HepG2 (cell line): ENCODE data around the gene FAM20A. TPM values are rescaled to one million over a fixed set of nuclear protein-coding genes. Genes with fewer than 3 reads are reported as not detected.

Experiments
- ATAC-seq: fragments of 200-7000 bp; cut with Tn5 transposase; 3 replicates; pipeline ENCODE4 v1.9.1; 2020; ENCODE audit warnings: mild to moderate bottlenecking, moderate library complexity
- BruUV-seq: library from RNA; stranded (reverse); fragments of 400-500 nt; replicated peaks from 2 replicates; lab custom pipeline; 2021; lab: Mats Ljungman, UMichigan
- CTCF ChIA-PET: fragments of 300-600 bp; formaldehyde crosslinking; extraction: SDS; loops from one replicate; lab custom pipeline; 2021; ENCODE audit warnings: low total read pairs, inconsistent platforms, low intra/inter-chr PET ratio; lab: Yijun Ruan, JAX
- POLR2A ChIA-PET: fragments of 350-600 bp; sonication (Branson Sonifier 250); formaldehyde crosslinking; loops from one replicate; lab custom pipeline; 2020; ENCODE audit warnings: antibody characterized with exemption, inconsistent platforms; lab: Yijun Ruan, JAX
- DNase-seq: peaks from one replicate; pipeline ENCODE4 v3.0.0-alpha.2; 2015; ENCODE audit warnings: low spot score
- FAIRE-seq: peaks from 3 replicates; lab custom pipeline; 2011; peaks lifted over from hg19 to GRCh38; lab: Jason Lieb, UNC
- H2AFZ ChIP-seq: one replicate; pipeline ENCODE4 v1.6.1; 2011; ENCODE audit warnings: low read length, inconsistent platforms
- H3K27ac ChIP-seq: fragments of 300-600 bp; 3 replicates; pipeline ENCODE4 v1.8.0; 2011; ENCODE audit warnings: mixed run types, mild to moderate bottlenecking, mixed read lengths, low read length, inconsistent platforms; ENCODE audit not compliant: insufficient read depth; ENCODE audit errors: extremely low read length
- H3K27me3 ChIP-seq, 2 experiments: fragments of 200-600 bp in 1 of 2; 2 replicates in 1 of 2; 3 replicates in 1 of 2; pipeline versions ENCODE4 v1.6.0 to v1.8.0; 2011; ENCODE audit warnings: low read length in 2 of 2, mild to moderate bottlenecking in 2 of 2, moderate library complexity in 2 of 2, inconsistent platforms in 1 of 2; ENCODE audit not compliant: insufficient read depth in 2 of 2, control insufficient read depth in 1 of 2
- H3K36me3 ChIP-seq, 2 experiments: fragments of 200-600 bp in 1 of 2; replicated peaks in 1 of 2; 2 replicates in 1 of 2; 3 replicates in 1 of 2; pipeline versions ENCODE4 v1.5.1 to v1.8.0; 2011; ENCODE audit warnings: low read length in 2 of 2, inconsistent platforms in 1 of 2; ENCODE audit not compliant: insufficient read depth in 2 of 2, control insufficient read depth in 1 of 2
- H3K4me1 ChIP-seq: 2 replicates; pipeline ENCODE4 v1.5.1; 2012; ENCODE audit warnings: low read length, inconsistent platforms; ENCODE audit not compliant: insufficient read depth
- H3K4me2 ChIP-seq: 2 replicates; pipeline ENCODE4 v1.6.0; 2011; ENCODE audit warnings: low read depth, low read length, inconsistent platforms
- H3K4me3 ChIP-seq, 3 experiments: fragments of 200-600 bp in 1 of 3; sonication (generic), shearing (Covaris generic) in 1 of 3; replicated peaks in 1 of 3; 2 replicates each; pipeline ENCODE4 v1.5.1; 2011 to 2016; ENCODE audit warnings: low read length in 3 of 3, inconsistent platforms in 2 of 3, low read depth in 2 of 3, mild to moderate bottlenecking in 2 of 3, control low read depth in 1 of 3, mixed read lengths in 1 of 3; ENCODE audit not compliant: insufficient read depth in 1 of 3
- H3K79me2 ChIP-seq: one replicate; pipeline ENCODE4 v1.6.1; 2011; ENCODE audit warnings: low read length, inconsistent platforms; ENCODE audit not compliant: insufficient read depth
- H3K9ac ChIP-seq: 2 replicates; pipeline ENCODE4 v1.6.0; 2011; ENCODE audit warnings: mild to moderate bottlenecking, low read depth, low read length, inconsistent platforms; ENCODE audit not compliant: insufficient read depth
- H3K9me3 ChIP-seq: 2 replicates; pipeline ENCODE4 v1.5.1; 2012; ENCODE audit warnings: mild to moderate bottlenecking, low read length
- H4K20me1 ChIP-seq: 2 replicates; pipeline ENCODE4 v1.6.0; 2011; ENCODE audit warnings: inconsistent platforms, mild to moderate bottlenecking, low read length, moderate library complexity; ENCODE audit not compliant: insufficient read depth
- NFYC ChIP-seq: IDR thresholded peaks from 2 replicates; pipeline ENCODE4 v1.6.1; 2016; ENCODE audit warnings: missing genetic modification reagents, missing compliant biosample characterization
- PITX1 ChIP-seq: sonication (generic); formaldehyde crosslinking; IDR thresholded peaks from 2 replicates; pipeline ENCODE4 v1.5.1; 2020; ENCODE audit warnings: mild to moderate bottlenecking, missing genetic modification reagents
- ZNF3 ChIP-seq: IDR thresholded peaks from 2 replicates; pipeline ENCODE4 v1.7.0; 2017; ENCODE audit warnings: inconsistent platforms
- ZNF597 ChIP-seq: sonication (generic); formaldehyde crosslinking; IDR thresholded peaks from 2 replicates; pipeline ENCODE4 v1.5.0; 2020; ENCODE audit warnings: missing genetic modification reagents
- ZNF782 ChIP-seq: sonication (generic); formaldehyde crosslinking; IDR thresholded peaks from 2 replicates; pipeline ENCODE4 v1.4.0; 2020; ENCODE audit warnings: missing genetic modification reagents, mild to moderate bottlenecking, borderline replicate concordance
- WGBS: methylation state at CpG from one replicate; pipeline ENCODE4 v1.1.6; 2017; ENCODE audit warnings: low lambda C conversion rate; 5-methylcytosine and 5-hydroxymethylcytosine counted together
- in situ Hi-C: cut with HindIII; loops from 2 replicates; pipeline ENCODE4 v1.10.0; 2017; ENCODE audit warnings: low pct_unique_long_range_greater_than_20kb; ENCODE audit not compliant: extremely low pct_ligation_motif_present
- intact Hi-C: fragments of 100-400 bp; cut with micrococcal nuclease; formaldehyde crosslinking; loops from one replicate; pipeline ENCODE4 v1.10.0; 2022; ENCODE audit not compliant: unreplicated experiment
- polyA plus RNA-seq, 8 experiments: library from polyadenylated mRNA; depleted of rRNA in 3 of 8; stranded (reverse) in 7 of 8; unstranded in 1 of 8; fragments of >200 nt; fragmentation: Illumina TruSeq in 4 of 8; extraction: Trizol in 4 of 8; gene quantifications; 2 replicates each; pipeline versions ENCODE4 v1.2.1 to v1.2.3, GENCODE V29; 2011 to 2016; ENCODE audit warnings: low read depth in 4 of 8, missing spikeins in 1 of 8, mixed read lengths in 1 of 8; ENCODE audit not compliant: insufficient read depth in 1 of 8
- total RNA-seq, 5 experiments: library from RNA; depleted of rRNA; stranded (reverse); fragments of >200 nt; fragmentation: Illumina TruSeq; extraction: Trizol; gene quantifications; 2 replicates each; pipeline ENCODE4 v1.2.3, GENCODE V29; 2016; ENCODE audit warnings: low read depth in 1 of 5
- TF ChIP-seq, protein P1 (sequence below): sonication (generic); formaldehyde crosslinking; IDR thresholded peaks from 2 replicates; pipeline ENCODE4 v1.8.0; 2023; ENCODE audit warnings: mild to moderate bottlenecking, missing genetic modification reagents
- TF ChIP-seq, protein P2 (sequence below): sonication (generic); formaldehyde crosslinking; IDR thresholded peaks from 2 replicates; pipeline ENCODE4 v1.4.0; 2020; ENCODE audit warnings: mild to moderate bottlenecking, missing genetic modification reagents

Gene FAM20A
- total and polyA plus RNA-seq, 2 of the 13 experiments (the other 11 are each of a cell fraction or from before 2014, with no cell fraction given): 9.3 to 20.7 TPM

DNA sequence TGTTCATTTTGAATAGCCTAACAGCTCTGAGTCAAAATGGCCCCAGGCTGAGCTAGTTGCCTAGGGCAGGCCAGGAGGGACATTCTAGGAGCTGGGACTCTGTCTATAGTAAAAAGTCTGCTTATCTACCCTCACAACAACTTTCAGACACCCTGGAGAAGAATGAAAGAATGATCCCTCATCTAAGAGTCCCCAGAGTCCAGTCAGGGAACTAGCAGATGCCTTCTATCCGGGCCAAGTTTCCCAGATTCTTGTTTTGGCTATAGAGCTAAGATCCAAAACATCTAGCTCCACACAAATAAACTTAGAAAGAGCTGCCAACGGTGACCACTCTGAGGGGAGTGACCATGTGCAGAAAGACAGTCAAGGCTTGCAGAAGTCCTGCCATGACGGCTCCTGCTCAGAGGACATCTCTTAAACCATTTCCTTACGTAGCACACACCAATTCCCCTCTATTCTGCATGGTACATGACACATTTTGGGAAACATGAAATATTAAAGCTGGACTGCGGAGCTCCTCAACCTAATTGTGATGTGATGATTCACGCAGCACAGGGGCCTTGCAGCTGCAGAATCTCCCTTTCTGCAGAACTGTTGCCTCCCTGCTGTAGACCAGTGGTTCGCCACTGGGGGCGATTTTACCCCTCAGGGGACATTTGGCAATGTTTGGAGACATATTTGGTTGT, 24.2 kb downstream of the FAM20A start:
- no TSS peak for BruUV-seq
- intact Hi-C loops (no loop called here), in situ Hi-C loops (loop anchor here (10.0 kb wide), 1 partner anchor 58 kb away; no protein-coding TSS in a partner anchor)
- H3K4me2 ChIP-seq: no peak overlapping the region
- DNase-seq (no peak), FAIRE-seq (no peak), ATAC-seq (peak; percentile 22)
- peaks cover 30% of the 10 kb centered on the region for H3K4me1 ChIP-seq
- no peaks in the 10 kb centered on the region; a peak in 1 of 5 replicates for H3K36me3 ChIP-seq
- no peak overlapping the region for H3K9ac ChIP-seq
- H3K4me3 ChIP-seq: no peak overlapping the region
- WGBS: 91% methylated on average over 8 of the region's 8 CpGs
- H4K20me1 ChIP-seq: no peaks in the 10 kb centered on the region
- ChIA-PET POLR2A (interaction anchor here (1.0 to 1.4 kb wide), 3 partner anchors 10 to 21 kb away, joined by 3 read pairs; no protein-coding TSS in a partner anchor), CTCF (no interaction called here)
- H3K79me2 ChIP-seq: no peaks in the 10 kb centered on the region
- no peak overlapping the region for H3K27ac ChIP-seq
- no peak overlapping the region for H2AFZ ChIP-seq
- H3K27me3 ChIP-seq: no peaks in the 10 kb centered on the region
- no peaks in the 10 kb centered on the region for H3K9me3 ChIP-seq
- TF ChIP-seq PITX1 (CRISPR knock-in tag) (no peak), ZNF782 (CRISPR knock-in tag) (no peak), NFYC (CRISPR knock-in tag) (no peak), ZNF597 (no peak), ZNF3 (CRISPR knock-in tag) (no peak)
- TF ChIP-seq, protein P1, sequence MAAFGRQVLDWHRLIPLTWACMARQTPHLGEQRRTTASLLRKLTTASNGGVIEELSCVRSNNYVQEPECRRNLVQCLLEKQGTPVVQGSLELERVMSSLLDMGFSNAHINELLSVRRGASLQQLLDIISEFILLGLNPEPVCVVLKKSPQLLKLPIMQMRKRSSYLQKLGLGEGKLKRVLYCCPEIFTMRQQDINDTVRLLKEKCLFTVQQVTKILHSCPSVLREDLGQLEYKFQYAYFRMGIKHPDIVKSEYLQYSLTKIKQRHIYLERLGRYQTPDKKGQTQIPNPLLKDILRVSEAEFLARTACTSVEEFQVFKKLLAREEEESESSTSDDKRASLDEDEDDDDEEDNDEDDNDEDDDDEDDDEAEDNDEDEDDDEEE (CRISPR knock-in tag): no peak
- TF ChIP-seq, protein P2, sequence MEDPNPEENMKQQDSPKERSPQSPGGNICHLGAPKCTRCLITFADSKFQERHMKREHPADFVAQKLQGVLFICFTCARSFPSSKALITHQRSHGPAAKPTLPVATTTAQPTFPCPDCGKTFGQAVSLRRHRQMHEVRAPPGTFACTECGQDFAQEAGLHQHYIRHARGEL (CRISPR knock-in tag): no peak
- TF ChIP-seq, all 625 proteins: peak for 0
